NCI-H1092 treated with DMSO at 0.1 percent for 48 hours (cell line): ENCODE data around the gene ZNF154.
"Not testable (repeated sequence)": the region's sequence is repeated elsewhere in the genome, so short reads cannot be mapped to it uniquely, and the experiment has no call there.

Source experiments
- DNase-seq: peaks from one replicate; lab custom pipeline; 2025; lab: John Stamatoyannopoulos, UW

The ZNF154 gene

GRCh38 chr19:57708641-57709361 is at the start of gene ZNF154:
ZNF154 (minus strand) TSS chr19:57709204; CDS start chr19:57708971, 233 bp downstream.
- no peak for DNase-seq

- DNase-seq, result no peak
Observed at GRCh38 chr19:57757941-57758340, 48.9 kb upstream of the ZNF154 start.

DNA sequence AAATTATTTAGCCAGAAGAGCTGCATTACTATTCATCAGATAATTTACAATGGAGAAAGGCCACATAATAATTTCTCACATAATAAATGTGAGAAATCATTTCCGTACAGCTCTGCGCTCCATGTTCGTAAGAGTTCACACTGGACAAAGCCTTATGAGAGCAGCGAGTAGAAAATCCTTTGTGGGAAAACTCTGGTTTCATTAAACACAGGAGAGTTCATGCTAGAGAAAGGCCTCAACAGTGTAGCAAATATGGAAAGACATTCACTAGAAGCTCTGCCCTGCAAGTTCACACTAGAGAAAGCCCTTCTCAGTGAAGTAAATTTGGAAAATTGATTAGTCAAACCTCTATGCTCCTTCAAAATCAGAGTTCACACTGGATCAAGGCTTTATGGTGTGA is 46.0 kb upstream of the ZNF154 start:
- DNase-seq, result no peak

DNA sequence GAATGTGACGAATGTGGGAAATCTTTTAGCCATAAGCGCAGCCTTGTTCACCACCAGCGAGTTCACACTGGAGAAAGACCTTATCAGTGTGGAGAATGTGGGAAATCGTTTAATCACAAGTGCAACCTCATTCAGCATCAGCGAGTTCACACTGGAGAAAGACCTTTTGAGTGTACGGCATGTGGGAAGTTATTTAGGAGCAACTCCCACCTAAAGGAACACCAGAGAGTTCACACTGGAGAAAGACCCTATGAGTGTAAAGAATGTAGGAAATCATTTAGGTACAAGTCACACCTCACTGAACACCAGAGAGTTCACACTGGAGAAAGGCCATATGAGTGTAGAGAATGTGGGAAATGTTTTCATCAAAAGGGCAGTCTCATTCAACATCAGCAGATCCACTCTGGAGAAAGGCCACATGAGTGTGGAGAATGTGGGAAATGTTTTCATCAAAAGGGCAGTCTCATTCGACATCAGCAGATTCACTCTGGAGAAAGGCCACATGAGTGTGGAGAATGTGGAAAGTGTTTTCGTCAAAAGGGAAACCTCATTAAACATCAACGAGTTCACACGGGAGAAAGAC is 45.2 kb upstream of the ZNF154 start:
- no peak for DNase-seq

- DNase-seq, result no peak
Observed at GRCh38 chr19:57748029-57748428, 39.0 kb upstream of the ZNF154 start.

DNA sequence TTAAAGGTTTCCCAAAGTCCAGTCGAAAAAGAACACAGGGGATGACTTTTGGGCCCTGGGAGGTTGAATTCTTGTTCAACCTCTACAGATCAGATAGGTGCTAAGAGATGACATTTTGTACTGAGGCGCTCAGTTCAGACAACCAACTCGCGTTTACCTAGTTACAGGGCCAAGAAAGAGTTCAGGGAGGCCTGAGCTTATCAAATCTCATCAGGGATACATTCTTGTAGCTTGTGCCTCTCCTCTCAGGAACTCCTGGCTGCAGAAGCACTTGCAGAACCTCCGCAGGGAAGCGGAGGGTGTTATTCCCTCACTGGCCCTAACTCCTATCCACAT is 38.4 kb upstream of the ZNF154 start:
- DNase-seq, result no peak

GRCh38 chr19:57746580-57747471 is 37.8 kb upstream of the ZNF154 start, which contains the start of gene ZNF776:
ZNF776 (plus strand) TSS chr19:57746815; CDS start chr19:57747059, 244 bp downstream.
- peak; percentile 82 for DNase-seq

- DNase-seq, result not testable (repeated sequence)
Observed at GRCh38 chr19:57738770-57739169, 29.8 kb upstream of the ZNF154 start.

DNA sequence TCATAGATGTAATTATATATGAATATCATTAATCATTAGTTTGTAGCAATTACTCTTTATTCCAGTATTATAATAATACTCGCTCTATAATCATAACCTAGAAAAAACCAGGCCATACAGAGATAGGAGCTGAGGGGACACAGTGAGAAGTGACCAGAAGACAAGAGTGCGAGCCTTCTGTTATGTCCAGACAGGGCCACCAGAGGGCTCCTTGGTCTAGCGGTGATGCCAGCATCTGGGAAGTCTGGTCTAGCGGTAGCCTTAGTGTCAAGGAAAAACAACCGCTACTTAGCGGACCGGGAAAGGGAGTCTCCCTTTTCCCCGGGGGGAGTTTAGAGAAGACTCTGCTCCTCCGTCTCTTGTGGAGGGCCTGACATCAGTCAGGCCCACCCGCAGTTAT is 29.3 kb upstream of the ZNF154 start:
- not testable (repeated sequence) for DNase-seq

- DNase-seq, result no peak
Observed at GRCh38 chr19:57720878-57721277, 11.9 kb upstream of the ZNF154 start.

DNA sequence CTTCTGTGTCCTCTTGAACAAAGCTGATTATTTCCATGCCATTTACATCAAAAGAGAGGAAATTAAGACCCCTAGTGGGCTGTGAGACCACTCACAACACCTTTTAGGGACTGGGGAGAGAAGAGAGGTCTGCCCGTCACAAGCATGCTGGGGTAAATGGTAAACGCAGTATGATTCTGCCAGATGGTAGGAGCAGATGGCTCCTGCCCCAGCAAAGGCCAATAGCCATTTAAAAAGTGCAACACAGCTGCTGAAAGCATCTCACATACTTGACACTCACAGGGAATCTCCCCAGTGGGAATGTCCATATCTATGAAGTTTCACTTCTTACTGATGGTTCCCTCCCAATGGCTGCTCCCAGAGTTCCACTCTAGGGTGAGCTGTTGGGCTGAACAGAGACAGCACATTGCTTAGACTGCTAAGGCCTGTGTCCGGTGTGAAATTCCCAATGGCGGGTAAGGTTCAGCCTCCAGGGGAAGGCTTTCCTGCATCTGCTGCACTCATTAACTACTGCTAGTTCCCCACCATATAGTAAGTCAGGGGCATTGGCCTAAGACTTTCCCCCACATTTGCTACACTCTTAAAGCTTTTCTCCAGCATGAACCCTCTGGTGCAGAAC is 11.0 kb upstream of the ZNF154 start:
- no peak for DNase-seq

DNA sequence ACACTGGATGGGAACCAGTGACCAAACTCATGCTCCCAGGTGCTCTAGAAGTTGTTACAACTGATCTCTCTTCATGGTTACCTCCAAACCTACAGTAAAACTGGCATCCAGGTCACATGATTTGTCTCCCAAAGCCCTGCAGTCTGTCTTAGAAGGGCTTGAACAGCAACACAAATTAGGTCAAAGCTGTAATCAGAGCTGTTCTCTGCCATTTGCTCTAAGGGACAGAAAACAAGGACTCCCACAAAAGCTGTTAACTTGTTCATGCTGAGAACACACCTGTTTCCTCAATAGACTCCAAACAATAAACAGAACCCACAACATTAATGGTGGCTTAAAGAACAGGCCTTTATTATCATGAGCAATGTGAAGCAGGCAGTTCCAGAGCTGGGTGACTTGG is 10.4 kb upstream of the ZNF154 start:
- no peak for DNase-seq

DNA sequence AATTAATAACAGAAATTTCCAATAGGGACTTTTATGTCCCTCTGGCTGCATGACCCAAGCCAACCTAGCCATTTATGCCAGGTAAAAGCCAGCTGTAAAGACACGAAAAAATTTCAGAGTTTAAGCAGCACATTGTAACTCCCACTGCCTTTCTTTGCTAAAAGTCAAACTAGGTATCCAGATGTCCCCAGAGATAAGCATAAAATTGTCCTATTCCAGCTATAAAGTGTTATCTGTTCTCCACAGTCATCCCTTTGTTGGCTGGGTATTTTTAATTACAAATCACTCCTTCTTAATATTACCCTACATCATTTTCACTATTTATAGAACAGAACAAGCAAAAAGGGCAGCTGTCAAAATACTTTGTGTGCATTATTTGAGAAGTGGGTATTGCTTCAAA is 3.2 kb upstream of the ZNF154 start:
- no peak for DNase-seq

DNA sequence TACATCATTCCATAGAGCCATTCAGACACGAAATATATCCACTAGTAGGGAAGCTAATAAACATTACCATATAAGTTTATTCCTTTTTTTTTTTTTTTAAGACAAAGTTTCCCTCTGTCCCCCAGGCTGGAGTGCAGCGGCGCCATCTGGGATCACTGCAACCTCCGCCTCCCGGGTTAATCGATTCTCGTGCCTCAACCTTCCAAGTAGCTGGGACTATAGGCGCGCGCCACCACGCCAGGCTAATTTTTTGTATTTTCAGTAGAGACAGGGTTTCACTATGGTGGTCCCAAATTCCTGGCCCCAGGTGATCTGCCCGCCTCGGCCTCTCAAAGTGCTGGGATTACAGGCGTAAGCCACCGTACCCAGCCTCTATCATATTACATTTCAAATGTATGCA is 612 bp upstream of the ZNF154 start:
- no peak for DNase-seq

DNA sequence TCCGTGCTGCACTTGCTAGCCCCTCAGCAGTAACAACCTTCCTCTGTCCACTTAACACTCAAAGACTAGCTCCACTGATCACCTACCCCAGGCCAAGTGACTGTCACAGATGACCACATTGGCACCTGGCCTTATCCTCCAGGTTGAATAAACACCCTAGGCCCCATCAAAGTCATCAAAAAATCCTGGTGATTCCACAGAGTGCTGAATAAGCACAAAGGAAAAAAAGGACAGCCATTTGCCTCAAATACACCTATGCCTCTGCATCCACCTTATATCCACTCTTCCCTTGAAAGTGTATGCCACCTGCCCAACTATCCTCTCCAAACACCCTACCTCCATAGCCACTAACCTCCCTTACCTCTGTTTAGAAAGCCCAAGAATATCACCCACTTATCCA is 2.7 kb downstream of the ZNF154 start:
- no peak for DNase-seq

- DNase-seq, result no peak
Observed at GRCh38 chr19:57701625-57702024, 7.4 kb downstream of the ZNF154 start.

DNA sequence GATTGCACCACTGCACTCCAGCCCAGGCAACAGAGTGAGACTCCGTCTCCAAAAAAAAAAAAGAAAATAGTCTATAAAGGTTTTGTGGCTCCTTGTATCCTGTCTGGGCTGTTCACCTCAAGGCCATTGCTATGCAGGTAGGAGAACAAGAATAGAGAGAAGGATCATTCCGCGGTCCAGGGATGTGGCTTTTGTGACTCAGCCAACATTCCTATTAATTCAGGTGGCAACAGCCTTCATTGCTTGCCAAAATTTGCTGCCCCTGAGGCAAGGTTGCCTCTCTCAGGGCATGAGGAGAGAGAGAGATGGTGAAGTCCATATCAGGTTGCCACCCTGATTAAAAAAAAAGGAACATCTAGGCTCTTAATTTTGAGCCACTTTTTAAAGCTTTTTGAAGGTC is 19.3 kb downstream of the ZNF154 start:
- DNase-seq, result no peak

GRCh38 chr19:57688011-57688763 is 20.8 kb downstream of the ZNF154 start:
- DNase-seq, result no peak

- no peak for DNase-seq
Observed at GRCh38 chr19:57687363-57688010, 21.5 kb downstream of the ZNF154 start.

- DNase-seq, result no peak
Observed at GRCh38 chr19:57686727-57687126, 22.3 kb downstream of the ZNF154 start.

- DNase-seq, result no peak
Observed at GRCh38 chr19:57682226-57682766, 26.7 kb downstream of the ZNF154 start.
